ENCODE data around the gene MEAK7.

Gene MEAK7, protein sequence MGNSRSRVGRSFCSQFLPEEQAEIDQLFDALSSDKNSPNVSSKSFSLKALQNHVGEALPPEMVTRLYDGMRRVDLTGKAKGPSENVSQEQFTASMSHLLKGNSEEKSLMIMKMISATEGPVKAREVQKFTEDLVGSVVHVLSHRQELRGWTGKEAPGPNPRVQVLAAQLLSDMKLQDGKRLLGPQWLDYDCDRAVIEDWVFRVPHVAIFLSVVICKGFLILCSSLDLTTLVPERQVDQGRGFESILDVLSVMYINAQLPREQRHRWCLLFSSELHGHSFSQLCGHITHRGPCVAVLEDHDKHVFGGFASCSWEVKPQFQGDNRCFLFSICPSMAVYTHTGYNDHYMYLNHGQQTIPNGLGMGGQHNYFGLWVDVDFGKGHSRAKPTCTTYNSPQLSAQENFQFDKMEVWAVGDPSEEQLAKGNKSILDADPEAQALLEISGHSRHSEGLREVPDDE

DNA sequence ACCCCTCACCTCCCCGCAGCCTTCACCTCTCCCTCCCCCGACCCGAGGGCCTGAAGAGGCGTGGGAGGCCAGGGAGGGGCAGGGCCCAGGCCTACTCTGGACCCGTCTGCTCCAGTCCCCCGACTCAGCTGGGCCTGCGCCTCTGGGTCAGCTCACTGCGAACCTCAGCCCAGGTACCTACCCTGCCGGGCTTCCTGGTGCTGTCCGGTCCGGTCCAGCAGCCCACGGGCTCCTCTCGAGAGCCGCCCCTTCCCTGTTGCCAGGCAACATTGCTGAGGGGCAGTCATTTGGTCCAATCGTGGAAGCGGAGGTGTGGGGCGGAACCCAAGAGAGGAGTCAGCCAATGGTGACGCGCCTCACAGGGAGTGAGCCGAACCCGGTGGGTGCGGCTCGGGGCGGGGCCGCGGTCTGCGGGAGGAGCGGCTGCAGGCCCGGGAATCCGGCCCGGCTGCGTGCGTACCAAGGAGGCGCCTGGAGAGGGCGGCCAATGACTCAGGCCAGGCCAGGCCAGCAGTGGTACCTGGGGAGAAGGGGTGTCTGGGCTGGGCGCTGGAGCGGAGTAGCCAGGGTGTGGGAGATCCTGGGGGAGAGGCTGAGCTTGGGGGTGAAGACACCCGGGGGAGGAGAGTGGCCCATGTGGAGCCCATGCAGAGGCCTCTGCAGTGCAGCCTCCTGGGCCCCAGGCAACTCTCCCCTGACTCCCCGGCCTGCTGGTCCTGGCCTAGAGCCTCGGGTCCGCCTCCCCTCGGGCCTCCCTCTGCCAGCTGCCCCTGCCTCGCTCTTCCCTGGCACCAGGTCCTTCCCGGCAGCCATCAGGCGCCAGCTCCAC lies at the start of gene MEAK7:
Gene MEAK7, minus strand, starts transcription at position 240 of the 829 bp plus-strand sequence. CDS start 6,573 bp downstream, outside the sequence.
- peak; percentile 99 for DNase-seq

GRCh38 chr16:84553873-84554399 lies 49.5 kb upstream of the MEAK7 start:
- no peak for DNase-seq

DNA sequence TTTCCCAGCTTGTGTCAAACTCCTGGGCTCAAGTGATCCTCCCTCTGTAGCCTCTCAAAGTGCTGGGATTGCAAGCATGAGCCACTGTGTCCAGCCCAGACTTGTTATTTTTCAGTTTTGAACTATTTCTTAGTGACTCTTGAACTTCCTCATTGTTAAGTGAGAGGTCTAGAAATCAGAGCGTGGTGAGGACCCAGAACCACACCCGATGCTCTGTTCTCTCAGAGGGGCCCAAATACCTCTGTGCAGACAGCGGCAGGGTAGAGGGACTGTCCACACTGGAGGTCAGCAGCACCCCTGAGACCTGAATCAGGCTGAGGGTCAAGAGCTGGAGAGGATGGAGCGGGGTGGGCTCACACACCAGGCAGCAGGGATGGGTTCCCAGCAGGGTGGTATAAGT lies 47.7 kb upstream of the MEAK7 start:
- DNase-seq: no peak

GRCh38 chr16:84550096-84550495 lies 45.6 kb upstream of the MEAK7 start:
- peak; percentile 31 for DNase-seq

DNA sequence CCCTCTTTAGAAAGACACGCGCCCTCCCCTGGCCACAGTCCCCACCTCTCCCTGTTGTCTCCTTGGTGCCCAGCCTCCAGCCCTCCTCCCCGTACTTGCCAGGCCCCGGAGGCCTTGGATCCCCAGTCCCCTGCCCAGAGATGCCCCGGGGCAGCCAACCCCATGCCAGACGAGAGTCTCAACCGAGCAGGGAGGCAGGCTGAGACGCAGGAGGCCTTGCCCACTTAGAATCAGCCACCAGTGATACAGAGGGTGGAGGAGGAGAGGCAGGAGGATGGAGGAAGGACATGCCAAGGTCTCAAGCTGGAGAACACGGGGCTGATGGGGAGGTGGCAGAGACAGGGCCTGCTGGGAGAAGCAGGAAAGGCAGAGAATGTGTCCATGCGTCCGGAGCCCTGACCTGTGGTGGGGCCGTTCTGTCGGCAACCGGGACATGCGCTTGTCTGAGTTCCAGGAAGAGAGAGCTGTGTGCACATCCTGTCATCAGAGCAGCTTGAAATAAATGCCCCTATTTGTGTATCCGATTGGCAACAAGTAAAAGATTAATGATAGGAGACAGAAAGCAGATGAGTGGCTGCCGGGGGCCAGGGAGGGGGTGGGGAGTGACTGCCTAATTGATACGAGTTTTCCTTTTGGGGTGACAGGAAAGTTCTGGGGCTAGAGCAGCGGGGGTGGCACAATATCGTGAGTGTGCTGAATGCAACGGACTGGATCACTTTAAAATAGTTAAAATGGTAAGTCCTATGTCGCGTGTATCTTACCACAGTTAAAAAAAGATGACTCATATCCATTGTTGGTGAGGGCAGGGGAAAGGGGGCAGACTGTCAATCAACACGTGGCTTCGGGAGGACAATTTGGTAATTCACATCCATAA lies 44.7 kb upstream of the MEAK7 start:
- no peak for DNase-seq

GRCh38 chr16:84548508-84548907 lies 44.0 kb upstream of the MEAK7 start:
- DNase-seq: no peak

GRCh38 chr16:84547546-84548061 lies 43.1 kb upstream of the MEAK7 start:
- DNase-seq: no peak

GRCh38 chr16:84546669-84547545 lies 42.4 kb upstream of the MEAK7 start:
- DNase-seq: no peak

GRCh38 chr16:84545114-84545737 lies 40.8 kb upstream of the MEAK7 start:
- no peak for DNase-seq

DNA sequence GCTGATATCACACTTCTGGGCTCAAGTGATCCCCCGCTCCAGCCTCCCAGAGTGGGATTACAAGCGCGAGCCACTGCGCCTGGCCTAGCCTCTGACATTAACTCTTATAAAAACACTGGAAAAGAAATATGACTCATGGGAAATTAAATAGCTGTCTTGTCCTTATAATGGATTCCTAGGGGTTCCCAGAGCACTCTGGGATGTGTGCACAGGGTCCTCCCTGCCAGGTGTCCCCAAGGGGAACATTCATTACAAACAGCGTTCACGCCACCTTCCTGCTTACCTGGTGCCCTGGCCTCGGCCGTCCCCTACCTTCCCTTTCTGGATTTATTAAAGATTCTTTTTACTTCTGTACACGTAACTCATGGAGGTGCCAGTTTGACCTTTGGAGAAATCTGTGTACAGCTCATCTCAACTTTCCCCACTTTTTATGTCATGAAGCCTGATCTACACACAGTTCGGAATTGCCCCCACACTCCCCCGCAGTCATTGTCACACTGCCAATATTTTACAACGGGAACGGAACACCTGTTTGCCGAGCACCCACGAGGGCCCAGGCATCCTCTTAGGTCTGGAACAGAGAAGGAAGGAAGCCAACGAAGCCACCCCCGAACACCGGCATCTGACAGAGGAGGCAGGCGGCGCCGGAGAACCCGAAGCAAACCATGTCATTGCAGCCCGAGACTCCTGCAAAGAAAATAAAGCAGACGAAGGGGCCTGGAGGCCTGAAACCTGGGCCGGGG lies 39.7 kb upstream of the MEAK7 start:
- no peak for DNase-seq

DNA sequence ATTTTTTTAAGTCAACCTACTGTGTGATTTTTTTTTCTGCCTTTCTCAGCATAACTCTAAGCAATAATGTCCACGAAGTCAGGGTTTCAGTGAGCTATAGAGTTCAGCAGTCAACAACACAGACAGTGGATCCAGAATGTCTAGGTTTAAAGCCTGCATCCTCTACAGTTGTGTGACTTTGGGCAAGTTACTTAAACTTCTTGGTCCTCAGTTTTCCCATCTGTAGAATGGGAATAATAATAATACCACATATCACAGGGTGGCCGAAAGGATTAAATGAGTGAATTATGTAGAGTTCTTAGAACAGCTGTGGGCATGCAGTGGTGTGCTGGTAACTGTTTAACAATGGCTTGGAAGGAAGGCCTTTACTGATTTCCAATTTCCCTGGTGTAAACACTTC lies 38.8 kb upstream of the MEAK7 start:
- no peak for DNase-seq

DNA sequence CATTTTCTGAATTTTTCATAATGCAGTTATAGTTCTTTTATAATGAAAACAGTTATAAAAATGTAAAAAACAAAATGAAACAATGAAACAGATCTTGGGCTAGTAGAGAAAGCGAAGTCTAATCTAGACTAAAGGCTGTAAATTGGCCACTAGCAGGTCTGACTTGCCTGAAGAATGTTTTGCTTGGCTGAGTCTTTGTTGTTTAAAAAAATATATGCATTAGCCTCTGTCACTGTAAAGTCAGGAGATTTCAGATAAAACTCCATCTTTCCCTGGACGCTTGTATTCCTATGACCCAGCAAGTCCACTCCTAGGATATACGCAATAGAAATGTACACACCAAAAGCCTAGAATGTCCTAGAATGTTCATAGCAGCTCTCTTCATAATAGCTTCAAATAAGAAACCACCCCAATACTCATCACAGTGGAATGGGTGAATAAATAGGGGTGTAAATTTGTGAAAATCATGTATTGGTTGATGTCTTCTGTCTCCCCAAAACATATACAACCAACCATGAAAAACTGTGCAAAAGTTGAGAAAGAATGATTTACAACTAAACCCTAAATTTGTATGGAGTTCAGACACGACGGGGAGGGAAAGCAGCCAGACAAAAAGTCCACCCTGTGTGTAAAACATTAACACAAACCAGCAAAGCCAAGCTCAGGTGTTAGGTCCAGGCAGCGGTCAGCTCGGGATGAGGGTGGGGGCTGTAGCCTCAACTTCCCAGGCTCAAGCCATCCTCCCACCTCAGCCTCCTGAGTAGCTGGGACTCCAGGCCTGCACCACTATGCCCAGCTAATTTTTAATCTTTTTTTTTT lies 37.7 kb upstream of the MEAK7 start:
- no peak for DNase-seq

DNA sequence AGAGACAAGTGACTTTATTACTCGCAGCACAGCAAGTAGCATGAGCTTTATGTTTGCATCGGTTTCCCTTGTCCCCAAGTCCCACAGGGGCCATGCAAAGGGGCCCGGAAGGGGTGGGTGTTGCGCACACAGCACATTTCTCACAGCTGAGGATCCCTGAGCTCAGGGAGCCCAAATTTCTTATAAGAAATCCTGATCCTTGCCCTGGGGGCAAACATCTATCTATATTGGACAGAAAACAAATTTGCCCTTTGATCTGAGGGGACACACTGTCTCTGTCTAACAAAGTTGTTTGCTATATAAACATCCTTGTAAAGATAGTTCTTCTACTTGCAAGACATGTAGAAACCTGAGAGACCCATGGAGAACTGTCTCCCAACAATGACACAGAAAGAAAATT lies 35.7 kb upstream of the MEAK7 start:
- no peak for DNase-seq

- no peak for DNase-seq
Observed at GRCh38 chr16:84538222-84538840, 33.9 kb upstream of the MEAK7 start.

DNA sequence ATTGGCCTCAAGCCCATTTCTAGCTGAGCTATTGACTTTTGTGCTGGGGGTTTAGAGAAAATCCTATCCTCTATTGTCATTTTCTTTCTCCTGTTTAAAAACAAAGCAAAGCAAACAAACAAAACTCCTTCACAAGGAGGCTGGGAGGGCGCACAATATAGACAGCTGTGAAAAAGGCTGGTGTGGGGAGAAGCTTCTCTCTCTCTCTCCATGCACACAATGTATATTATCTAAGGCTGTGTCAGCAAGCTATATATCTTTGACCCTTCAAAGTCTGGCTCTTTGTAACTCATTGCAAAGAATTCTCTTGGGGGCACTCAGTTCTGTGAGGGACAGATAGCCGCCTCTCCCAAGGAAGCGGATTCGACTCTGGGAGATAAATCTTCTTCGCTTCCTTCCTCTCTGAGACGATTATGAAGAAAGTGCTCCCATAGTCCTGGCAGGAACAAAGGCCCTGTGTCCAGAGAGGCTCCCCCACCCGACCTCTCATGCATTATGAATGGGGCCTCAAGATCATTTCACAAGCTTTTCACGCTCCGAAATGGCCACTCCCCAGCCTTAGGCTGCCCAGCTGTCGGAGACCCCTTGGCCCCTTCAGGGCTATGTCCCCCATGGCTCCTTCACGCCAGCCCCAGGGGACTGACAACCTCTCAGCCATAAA lies 33.2 kb upstream of the MEAK7 start:
- DNase-seq: no peak

DNA sequence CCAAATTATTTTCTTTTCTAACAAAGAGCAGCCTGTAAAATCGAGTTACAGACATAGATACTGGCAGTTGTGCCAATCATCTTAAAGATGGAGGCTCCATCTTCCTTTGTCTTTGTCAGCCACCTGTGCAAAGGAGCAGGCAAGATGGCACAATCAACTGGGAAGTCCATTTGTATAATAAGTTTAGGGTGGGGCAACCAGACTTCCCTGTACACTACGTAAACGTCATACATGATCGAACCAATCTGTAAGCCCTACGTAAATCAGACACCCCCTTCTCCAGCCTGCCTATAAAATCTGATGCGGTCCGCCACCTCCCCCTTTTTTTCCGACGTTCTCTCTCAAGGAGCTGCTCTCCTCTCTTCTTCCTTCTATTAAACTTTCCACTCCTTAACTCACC lies 31.4 kb upstream of the MEAK7 start:
- DNase-seq: no peak

GRCh38 chr16:84535408-84535807 lies 30.9 kb upstream of the MEAK7 start:
- no peak for DNase-seq

DNA sequence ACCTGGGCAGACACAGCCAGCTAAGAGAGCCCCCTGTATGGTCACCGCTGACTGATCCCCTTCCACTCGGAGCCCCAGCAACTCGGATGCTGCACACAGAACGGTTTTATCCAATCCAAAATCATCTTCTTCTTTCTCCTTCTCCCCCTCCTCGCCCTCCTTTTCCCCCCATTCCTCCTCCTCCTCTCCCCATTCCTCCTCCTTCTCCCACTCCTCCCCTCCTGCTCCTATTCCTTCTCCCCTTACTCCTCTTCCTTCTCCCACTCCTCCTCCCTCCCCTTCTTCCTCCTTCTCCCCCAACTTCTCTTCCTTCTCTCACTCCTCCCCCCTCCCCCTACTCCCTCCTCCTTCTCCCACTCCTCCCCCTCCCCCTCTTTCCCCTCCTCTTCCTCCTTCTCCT lies 30.4 kb upstream of the MEAK7 start:
- no peak for DNase-seq

Measured in suppressor macrophage treated with lipopolysaccharide for 4 hours (primary cell).